ENCODE results near the gene PIK3R3. TPM values are rescaled to one million over a fixed set of nuclear protein-coding genes. Genes with fewer than 3 reads are reported as not detected.

Gene PIK3R3
- total and polyA plus RNA-seq, 2 experiments from 2014 or later = 1.6 to 1.9 TPM

GRCh38 chr1:46153732-46154131 lies 21.3 kb upstream of the PIK3R3 start:
- WGBS, 2 experiments (ENCODE audit: low coverage in 1 of 2, low lambda C conversion rate in 2 of 2, missing lambda C conversion rate in 2 of 2) = 73 to 90% methylated on average over 1 of the region's 1 CpG
- no peak overlapping the region for H3K4me3 ChIP-seq
- H3K9me3 ChIP-seq (ENCODE audit: low read depth) = no peaks in the 10 kb centered on the region
- H2AFZ ChIP-seq = no peak overlapping the region
- H3K4me2 ChIP-seq (ENCODE audit: unreplicated experiment) = no peak overlapping the region
- TF ChIP-seq EZH2phosphoT487 (IDR thresholded peaks at IDR 0.05; ENCODE audit: insufficient read depth, low read depth) (no peak), EZH2 (IDR thresholded peaks at IDR 0.05; ENCODE audit: insufficient read depth, poor library complexity, severe bottlenecking) (no peak)
- no peak overlapping the region for H3K9ac ChIP-seq
- in situ Hi-C loops (cut with MboI) = no loop called here
- DNase-seq = no peak
- peaks cover 15% of the 10 kb centered on the region for H3F3A ChIP-seq (ENCODE audit: insufficient read depth)
- H4K20me1 ChIP-seq (ENCODE audit: insufficient read depth) = no peaks in the 10 kb centered on the region
- peaks cover 12% of the 10 kb centered on the region for H3K4me1 ChIP-seq (ENCODE audit: insufficient read depth)
- no peaks in the 10 kb centered on the region for H3K79me2 ChIP-seq (ENCODE audit: insufficient read depth)
- no peak overlapping the region for H3K27ac ChIP-seq
- no peaks in the 10 kb centered on the region for H3K9me2 ChIP-seq (ENCODE audit: insufficient read depth)
- no peaks in the 10 kb centered on the region for H3K36me3 ChIP-seq (ENCODE audit: low read depth)
- no peaks in the 10 kb centered on the region for H3K27me3 ChIP-seq (replicated peaks; ENCODE audit: insufficient read depth)

- H3K4me1 ChIP-seq (ENCODE audit: insufficient read depth) = peaks cover 12% of the 10 kb centered on the region
- H3K9me2 ChIP-seq (ENCODE audit: insufficient read depth) = no peaks in the 10 kb centered on the region
- 93 to 100% methylated on average over 1 of the region's 1 CpG for WGBS, 2 experiments (ENCODE audit: low coverage in 1 of 2, low lambda C conversion rate in 2 of 2, missing lambda C conversion rate in 2 of 2)
- H4K20me1 ChIP-seq (ENCODE audit: insufficient read depth) = no peaks in the 10 kb centered on the region
- no peak for DNase-seq
- H3K4me3 ChIP-seq = no peak overlapping the region
- H3K4me2 ChIP-seq (ENCODE audit: unreplicated experiment) = no peak overlapping the region
- H3K27ac ChIP-seq = no peak overlapping the region
- in situ Hi-C loops (cut with MboI) = no loop called here
- no peak for TF ChIP-seq EZH2phosphoT487 (IDR thresholded peaks at IDR 0.05; ENCODE audit: insufficient read depth, low read depth)
- H3K27me3 ChIP-seq (replicated peaks; ENCODE audit: insufficient read depth) = no peaks in the 10 kb centered on the region
- no peaks in the 10 kb centered on the region for H3K9me3 ChIP-seq (ENCODE audit: low read depth)
- no peaks in the 10 kb centered on the region for H3K36me3 ChIP-seq (ENCODE audit: low read depth)
- H2AFZ ChIP-seq = no peak overlapping the region
- peaks cover 15% of the 10 kb centered on the region for H3F3A ChIP-seq (ENCODE audit: insufficient read depth)
- H3K79me2 ChIP-seq (ENCODE audit: insufficient read depth) = no peaks in the 10 kb centered on the region
- no peak overlapping the region for H3K9ac ChIP-seq
Measured at GRCh38 chr1:46153228-46153627, 20.8 kb upstream of the PIK3R3 start.

GRCh38 chr1:46152016-46152415 lies 19.6 kb upstream of the PIK3R3 start:
- no peak for TF ChIP-seq EZH2phosphoT487 (IDR thresholded peaks at IDR 0.05; ENCODE audit: insufficient read depth, low read depth)
- H3K4me3 ChIP-seq = no peak overlapping the region
- H3K9ac ChIP-seq = no peak overlapping the region
- H4K20me1 ChIP-seq (ENCODE audit: insufficient read depth) = no peaks in the 10 kb centered on the region
- no peaks in the 10 kb centered on the region for H3K9me3 ChIP-seq (ENCODE audit: low read depth)
- H3K4me2 ChIP-seq (ENCODE audit: unreplicated experiment) = no peak overlapping the region
- H3K4me1 ChIP-seq (ENCODE audit: insufficient read depth) = peaks cover 12% of the 10 kb centered on the region
- H2AFZ ChIP-seq = 0 out of 2 replicates have a peak overlapping the region, but pooled peaks have one; percentile 36
- no peaks in the 10 kb centered on the region for H3K9me2 ChIP-seq (ENCODE audit: insufficient read depth)
- no peaks in the 10 kb centered on the region for H3K36me3 ChIP-seq (ENCODE audit: low read depth)
- peaks cover 15% of the 10 kb centered on the region for H3F3A ChIP-seq (ENCODE audit: insufficient read depth)
- no peaks in the 10 kb centered on the region for H3K79me2 ChIP-seq (ENCODE audit: insufficient read depth)
- 58 to 62% methylated on average over 3 of the region's 3 CpGs for WGBS, 2 experiments (ENCODE audit: low coverage in 1 of 2, low lambda C conversion rate in 2 of 2, missing lambda C conversion rate in 2 of 2)
- no peaks in the 10 kb centered on the region for H3K27me3 ChIP-seq (replicated peaks; ENCODE audit: insufficient read depth)
- DNase-seq = peak; percentile 83
- in situ Hi-C loops (cut with MboI) = no loop called here
- peak overlapping the region; percentile 49 for H3K27ac ChIP-seq

- in situ Hi-C loops (cut with MboI) = no loop called here
Measured at GRCh38 chr1:46150085-46150484, 17.7 kb upstream of the PIK3R3 start.

GRCh38 chr1:46148318-46148717 lies 15.9 kb upstream of the PIK3R3 start:
- H2AFZ ChIP-seq = no peak overlapping the region
- no peak overlapping the region for H3K27ac ChIP-seq

More at GRCh38 chr1:46150085-46150484, 17.7 kb upstream of the PIK3R3 start:
- H3F3A ChIP-seq (ENCODE audit: insufficient read depth) = peaks cover 15% of the 10 kb centered on the region
- H3K9ac ChIP-seq = no peak overlapping the region
- H3K4me2 ChIP-seq (ENCODE audit: unreplicated experiment) = no peak overlapping the region
- peaks cover 12% of the 10 kb centered on the region for H3K4me1 ChIP-seq (ENCODE audit: insufficient read depth)
- TF ChIP-seq EZH2 (IDR thresholded peaks at IDR 0.05; ENCODE audit: insufficient read depth, poor library complexity, severe bottlenecking) (no peak), EZH2phosphoT487 (IDR thresholded peaks at IDR 0.05; ENCODE audit: insufficient read depth, low read depth) (no peak)
- no peak for DNase-seq
- no peak overlapping the region for H2AFZ ChIP-seq
- H3K27me3 ChIP-seq (replicated peaks; ENCODE audit: insufficient read depth) = no peaks in the 10 kb centered on the region
- H3K79me2 ChIP-seq (ENCODE audit: insufficient read depth) = no peaks in the 10 kb centered on the region
- no peaks in the 10 kb centered on the region for H3K36me3 ChIP-seq (ENCODE audit: low read depth)
- H3K27ac ChIP-seq = no peak overlapping the region
- no peaks in the 10 kb centered on the region for H3K9me2 ChIP-seq (ENCODE audit: insufficient read depth)
- 44 to 52% methylated on average over 2 of the region's 2 CpGs for WGBS, 2 experiments (ENCODE audit: low coverage in 1 of 2, low lambda C conversion rate in 2 of 2, missing lambda C conversion rate in 2 of 2)
- no peaks in the 10 kb centered on the region for H4K20me1 ChIP-seq (ENCODE audit: insufficient read depth)
- H3K4me3 ChIP-seq = no peak overlapping the region
- H3K9me3 ChIP-seq (ENCODE audit: low read depth) = no peaks in the 10 kb centered on the region

More at GRCh38 chr1:46148318-46148717, 15.9 kb upstream of the PIK3R3 start:
- DNase-seq = no peak
- WGBS, 2 experiments (ENCODE audit: low coverage in 1 of 2, low lambda C conversion rate in 2 of 2, missing lambda C conversion rate in 2 of 2) = 30 to 51% methylated on average over 2 of the region's 2 CpGs
- Histone ChIP-seq H3K9ac (no peak overlapping the region), H3K9me2 (ENCODE audit: insufficient read depth) (no peaks in the 10 kb centered on the region), H4K20me1 (ENCODE audit: insufficient read depth) (no peaks in the 10 kb centered on the region), H3K4me2 (ENCODE audit: unreplicated experiment) (no peak overlapping the region), H3F3A (ENCODE audit: insufficient read depth) (peaks cover 15% of the 10 kb centered on the region), H3K36me3 (ENCODE audit: low read depth) (no peaks in the 10 kb centered on the region), H3K27me3 (replicated peaks; ENCODE audit: insufficient read depth) (no peaks in the 10 kb centered on the region), H3K4me3 (no peak overlapping the region), H3K79me2 (ENCODE audit: insufficient read depth) (no peaks in the 10 kb centered on the region), H3K9me3 (ENCODE audit: low read depth) (no peaks in the 10 kb centered on the region), H3K4me1 (ENCODE audit: insufficient read depth) (peaks cover 12% of the 10 kb centered on the region)
- in situ Hi-C loops (cut with MboI) = no loop called here
- TF ChIP-seq EZH2 (IDR thresholded peaks at IDR 0.05; ENCODE audit: insufficient read depth, poor library complexity, severe bottlenecking) = no peak
- no peak for TF ChIP-seq EZH2phosphoT487 (IDR thresholded peaks at IDR 0.05; ENCODE audit: insufficient read depth, low read depth)

All from GM23248 (cell line).